Calu3 (cell line): ENCODE data around the gene CBFA2T2. TPM values are rescaled to one million over a fixed set of nuclear protein-coding genes. Genes with fewer than 3 reads are reported as not detected.
"Not testable (repeated sequence)": the region's sequence is repeated elsewhere in the genome, so short reads cannot be mapped to it uniquely, and the experiment has no call there.

ENCODE experiments used
- BruUV-seq: library from RNA; stranded (reverse); fragments of 400-500 nt; replicated peaks from 2 replicates; lab custom pipeline; 2021; lab: Mats Ljungman, UMichigan
- CTCF ChIA-PET: fragments of 300-600 bp; sonication (Branson Sonifier 250); formaldehyde crosslinking; loops from one replicate; lab custom pipeline; 2022; ENCODE audit warnings: antibody characterized with exemption; lab: Charles Lee
- DNase-seq: peaks from one replicate; pipeline ENCODE4 v3.0.0; 2022
- H3K27ac Mint-ChIP-seq: one replicate; pipeline ENCODE4 v1.8.0; 2022; ENCODE audit warnings: mixed read lengths; ENCODE audit not compliant: unreplicated experiment
- H3K27me3 Mint-ChIP-seq: one replicate; pipeline ENCODE4 v1.8.0; 2022; ENCODE audit warnings: mixed read lengths; ENCODE audit not compliant: unreplicated experiment
- H3K36me3 Mint-ChIP-seq: one replicate; pipeline ENCODE4 v1.8.0; 2022; ENCODE audit warnings: mild to moderate bottlenecking, moderate library complexity, mixed read lengths; ENCODE audit not compliant: insufficient read depth, unreplicated experiment
- H3K4me1 Mint-ChIP-seq: one replicate; pipeline ENCODE4 v1.8.0; 2022; ENCODE audit warnings: mild to moderate bottlenecking, low read depth, mixed read lengths; ENCODE audit not compliant: unreplicated experiment
- H3K4me3 Mint-ChIP-seq: one replicate; pipeline ENCODE4 v1.8.0; 2022; ENCODE audit warnings: mild to moderate bottlenecking, low read depth, moderate library complexity, mixed read lengths; ENCODE audit not compliant: unreplicated experiment
- H3K9me3 Mint-ChIP-seq: one replicate; pipeline ENCODE4 v1.8.0; 2022; ENCODE audit warnings: low read depth, mixed read lengths; ENCODE audit not compliant: unreplicated experiment
- intact Hi-C: fragments of 100-400 bp; cut with micrococcal nuclease; formaldehyde crosslinking; loops from one replicate; pipeline ENCODE4 v1.10.0; 2022; ENCODE audit not compliant: unreplicated experiment
- total RNA-seq: library from RNA; stranded (reverse); gene quantifications from 2 replicates; pipeline ENCODE4 v1.2.3, GENCODE V29; 2022
- TF ChIP-seq, protein P1 (sequence below): fragments of 200-600 bp; IDR thresholded peaks from one replicate; pipeline ENCODE4 v1.8.0; 2022; ENCODE audit warnings: antibody characterized with exemption; ENCODE audit not compliant: unreplicated experiment

Gene CBFA2T2
- total RNA-seq, 1 experiment from 2014 or later: 20.5 TPM

- H3K27ac Mint-ChIP-seq: no peak overlapping the region
- no peaks in the 10 kb centered on the region for H3K27me3 Mint-ChIP-seq
- H3K9me3 Mint-ChIP-seq: no peaks in the 10 kb centered on the region
- H3K36me3 Mint-ChIP-seq: no peaks in the 10 kb centered on the region
- intact Hi-C loops: no loop called here
- DNase-seq: no peak
- CTCF ChIA-PET: interaction anchor here (0.8 kb wide), 1 partner anchor 12 kb away, joined by 4 read pairs; no protein-coding TSS in a partner anchor
- H3K4me1 Mint-ChIP-seq: no peaks in the 10 kb centered on the region
- TF ChIP-seq, protein P1, sequence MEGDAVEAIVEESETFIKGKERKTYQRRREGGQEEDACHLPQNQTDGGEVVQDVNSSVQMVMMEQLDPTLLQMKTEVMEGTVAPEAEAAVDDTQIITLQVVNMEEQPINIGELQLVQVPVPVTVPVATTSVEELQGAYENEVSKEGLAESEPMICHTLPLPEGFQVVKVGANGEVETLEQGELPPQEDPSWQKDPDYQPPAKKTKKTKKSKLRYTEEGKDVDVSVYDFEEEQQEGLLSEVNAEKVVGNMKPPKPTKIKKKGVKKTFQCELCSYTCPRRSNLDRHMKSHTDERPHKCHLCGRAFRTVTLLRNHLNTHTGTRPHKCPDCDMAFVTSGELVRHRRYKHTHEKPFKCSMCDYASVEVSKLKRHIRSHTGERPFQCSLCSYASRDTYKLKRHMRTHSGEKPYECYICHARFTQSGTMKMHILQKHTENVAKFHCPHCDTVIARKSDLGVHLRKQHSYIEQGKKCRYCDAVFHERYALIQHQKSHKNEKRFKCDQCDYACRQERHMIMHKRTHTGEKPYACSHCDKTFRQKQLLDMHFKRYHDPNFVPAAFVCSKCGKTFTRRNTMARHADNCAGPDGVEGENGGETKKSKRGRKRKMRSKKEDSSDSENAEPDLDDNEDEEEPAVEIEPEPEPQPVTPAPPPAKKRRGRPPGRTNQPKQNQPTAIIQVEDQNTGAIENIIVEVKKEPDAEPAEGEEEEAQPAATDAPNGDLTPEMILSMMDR: no peak
- H3K4me3 Mint-ChIP-seq: no peak overlapping the region
- BruUV-seq: no TSS peak
These were observed 80.0 kb downstream of the CBFA2T2 start for GRCh38 chr20:33569802-33570391.

DNA sequence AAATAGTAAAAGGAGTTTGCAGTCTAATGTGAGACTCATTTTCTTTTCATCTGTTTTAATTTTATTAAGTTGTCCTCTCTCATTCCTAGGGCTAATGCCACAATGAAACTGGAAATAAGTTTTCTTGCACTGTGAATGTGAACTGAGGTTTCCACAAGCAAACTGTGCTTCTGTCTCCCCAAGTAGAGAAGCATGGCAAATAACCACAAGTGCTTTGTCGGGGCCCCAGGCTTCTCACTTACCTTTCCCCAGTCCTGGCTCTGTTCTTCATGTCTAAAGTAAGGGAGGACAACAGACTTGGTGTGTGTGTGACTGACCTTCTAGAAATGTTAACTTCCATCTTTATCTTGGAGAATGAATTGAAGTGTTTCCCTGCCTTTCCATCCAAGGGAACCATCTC, 80.8 kb downstream of the CBFA2T2 start:
- no peaks in the 10 kb centered on the region for H3K4me1 Mint-ChIP-seq
- DNase-seq: no peak
- CTCF ChIA-PET: interaction anchor here (0.8 kb wide), 1 partner anchor 12 kb away, joined by 4 read pairs; no protein-coding TSS in a partner anchor
- intact Hi-C loops: no loop called here
- TF ChIP-seq, protein P1: no peak
- BruUV-seq: no TSS peak
- H3K27ac Mint-ChIP-seq: no peak overlapping the region
- H3K27me3 Mint-ChIP-seq: no peaks in the 10 kb centered on the region
- no peaks in the 10 kb centered on the region for H3K9me3 Mint-ChIP-seq
- no peaks in the 10 kb centered on the region for H3K36me3 Mint-ChIP-seq
- H3K4me3 Mint-ChIP-seq: no peak overlapping the region

GRCh38 chr20:33573268-33573667, 83.4 kb downstream of the CBFA2T2 start:
- DNase-seq, H3K36me3 Mint-ChIP-seq, H3K27ac Mint-ChIP-seq, BruUV-seq, intact Hi-C loops, H3K27me3 Mint-ChIP-seq, H3K9me3 Mint-ChIP-seq, H3K4me1 Mint-ChIP-seq, H3K4me3 Mint-ChIP-seq: not testable (repeated sequence)
- CTCF ChIA-PET: interaction anchor here (0.6 to 2.6 kb wide), 2 partner anchors 11 to 855 kb away, joined by 3 to 7 read pairs; no protein-coding TSS in a partner anchor

DNA sequence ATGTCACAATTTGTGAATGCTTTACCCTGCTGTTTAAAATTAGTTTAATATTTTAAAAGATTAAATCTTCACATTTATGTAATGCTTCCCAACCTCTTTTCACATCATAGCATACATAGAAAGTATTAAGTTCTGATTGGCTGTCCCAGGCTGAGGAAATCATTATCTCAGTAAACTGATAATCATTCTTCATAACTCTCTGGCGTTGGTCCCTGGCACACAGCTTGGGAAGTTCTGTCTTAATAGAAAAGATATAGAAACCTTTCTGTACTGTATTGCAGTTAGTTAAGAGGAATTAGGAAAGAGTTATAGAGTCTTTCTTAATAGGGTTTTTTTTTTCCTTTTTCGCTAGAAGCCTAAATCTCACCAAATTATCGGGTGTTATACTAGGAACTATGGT, 85.4 kb downstream of the CBFA2T2 start:
- Mint-ChIP-seq H3K4me1 (no peaks in the 10 kb centered on the region), H3K27ac (no peak overlapping the region), H3K27me3 (no peaks in the 10 kb centered on the region), H3K9me3 (no peaks in the 10 kb centered on the region), H3K4me3 (no peak overlapping the region), H3K36me3 (no peaks in the 10 kb centered on the region)
- TF ChIP-seq, protein P1: no peak
- no TSS peak for BruUV-seq
- DNase-seq: no peak
- intact Hi-C loops: no loop called here
- CTCF ChIA-PET: interaction anchor here (2.6 kb wide), 1 partner anchor 13 kb away, joined by 7 read pairs; no protein-coding TSS in a partner anchor
